ENCODE data around the gene FEZ2. TPM values are rescaled to one million over a fixed set of nuclear protein-coding genes. Genes with fewer than 3 reads are reported as not detected.

FEZ2 gene
- total and polyA plus RNA-seq, 10 of the 15 experiments (the other 5 are each of a cell fraction or from before 2014, with no cell fraction given): 3.0 to 15.4 (median 6.6) TPM

GRCh38 chr2:36544638-36545338 is 53.2 kb downstream of the FEZ2 start:
- Histone ChIP-seq H3K27me3 (replicated peaks in 1 of 2; ENCODE audit: control insufficient read depth in 2 of 2, insufficient read depth in 2 of 2, low read length in 1 of 2) (no peaks in the 10 kb centered on the region), H3K27ac (ENCODE audit: control insufficient read depth, insufficient read depth) (no peak overlapping the region), H2AFZ (ENCODE audit: control insufficient read depth, low read depth, low read length) (no peak overlapping the region), H4K20me1 (ENCODE audit: control insufficient read depth, insufficient read depth) (no peaks in the 10 kb centered on the region), H3K79me2 (ENCODE audit: control insufficient read depth, insufficient read depth, low read length) (no peaks in the 10 kb centered on the region), H3K9ac (ENCODE audit: control insufficient read depth, insufficient read depth, low read length) (no peak overlapping the region), H3K4me1 (ENCODE audit: control insufficient read depth, insufficient read depth, low read length) (peaks cover 5% of the 10 kb centered on the region; the same call in 1 of the 2 replicates), H3K9me3 (replicated peaks; ENCODE audit: control insufficient read depth, insufficient read depth, low read length) (no peaks in the 10 kb centered on the region), H3K36me3 (ENCODE audit: control insufficient read depth in 2 of 2, insufficient read depth in 2 of 2, low read length in 1 of 2) (peaks cover 0 to 3% of the 10 kb centered on the region in 2 experiments; a peak in 2 of 4 replicates), H3K4me3 (no peak overlapping the region), H3K4me2 (ENCODE audit: control insufficient read depth, insufficient read depth) (no peak overlapping the region)
- DNase-seq (ENCODE audit: low read depth, low spot score) (no peak), ATAC-seq (no peak), FAIRE-seq (no peak)
- TF ChIP-seq STAT3 (IDR thresholded peaks at IDR 0.05; ENCODE audit: low read depth, low read length) (no peak), NFYA (IDR thresholded peaks at IDR 0.05; ENCODE audit: borderline replicate concordance, low read depth, low read length) (no peak), ZNF622 (IDR thresholded peaks at IDR 0.05) (no peak), MEF2B (IDR thresholded peaks at IDR 0.05; ENCODE audit: partially characterized antibody, poor library complexity, severe bottlenecking) (no peak), TCF7 (IDR thresholded peaks at IDR 0.05; ENCODE audit: borderline replicate concordance) (no peak), HDAC2 (IDR thresholded peaks at IDR 0.05) (no peak), LARP7 (IDR thresholded peaks at IDR 0.05) (no peak), MTA2 (IDR thresholded peaks at IDR 0.05; ENCODE audit: low read depth) (no peak), EP300 (IDR thresholded peaks at IDR 0.05; ENCODE audit: borderline replicate concordance in 1 of 2, control insufficient read depth in 1 of 2, low read depth in 2 of 2, low read length in 2 of 2) (no peak)
- WGBS (ENCODE audit: insufficient coverage, insufficient replicate concordance, low lambda C conversion rate, missing lambda C conversion rate): 92% methylated on average over 6 of the region's 6 CpGs
- no TSS peak for BruUV-seq (replicated peaks)
- ChIA-PET POLR2A (no interaction called here), CTCF (interaction anchor here (0.9 to 1.3 kb wide), 2 partner anchors 10 to 22 kb away, joined by 3 to 7 read pairs; no protein-coding TSS in a partner anchor), RAD21 (ENCODE audit: unreplicated experiment) (no interaction called here), SMC1A (ENCODE audit: uncharacterized antibody, unreplicated experiment) (interaction anchor here (0.9 to 1.6 kb wide), 2 partner anchors 8 to 16 kb away, joined by 3 to 5 read pairs; no protein-coding TSS in a partner anchor)
- in situ Hi-C loops (cut with MboI) (no loop called here), intact Hi-C loops (cut with micrococcal nuclease; ENCODE audit: unreplicated experiment) (no loop called here)

Measured in GM12878 (cell line).